ENCODE data around the gene VGLL3.
"Not testable (repeated sequence)": the region's sequence is repeated elsewhere in the genome, so short reads cannot be mapped to it uniquely, and the experiment has no call there.

Gene VGLL3

GRCh38 chr3:86989006-86989405 is 1.9 kb downstream of the VGLL3 start:
- DNase-seq (ENCODE audit: low spot score) = no peak

GRCh38 chr3:86988235-86988634 is 2.7 kb downstream of the VGLL3 start:
- no peak for DNase-seq (ENCODE audit: low spot score)

GRCh38 chr3:86987421-86987715 is 3.6 kb downstream of the VGLL3 start:
- no peak for DNase-seq (ENCODE audit: low spot score)

- no peak for DNase-seq (ENCODE audit: low spot score)
Observed at GRCh38 chr3:86986671-86987420, 4.1 kb downstream of the VGLL3 start.

- no peak for DNase-seq (ENCODE audit: low spot score)
Observed at GRCh38 chr3:86985181-86985826, 5.6 kb downstream of the VGLL3 start.

GRCh38 chr3:86984271-86984670 is 6.7 kb downstream of the VGLL3 start:
- DNase-seq (ENCODE audit: low spot score) = no peak

- DNase-seq (ENCODE audit: low spot score) = no peak
Observed at GRCh38 chr3:86982883-86983282, 8.1 kb downstream of the VGLL3 start.

- no peak for DNase-seq (ENCODE audit: low spot score)
Observed at GRCh38 chr3:86978111-86978551, 12.8 kb downstream of the VGLL3 start.

- DNase-seq (ENCODE audit: low spot score) = no peak
Observed at GRCh38 chr3:86976219-86976618, 14.7 kb downstream of the VGLL3 start.

GRCh38 chr3:86974177-86974576 is 16.8 kb downstream of the VGLL3 start:
- not testable (repeated sequence) for DNase-seq (ENCODE audit: low spot score)

- no peak for DNase-seq (ENCODE audit: low spot score)
Observed at GRCh38 chr3:86973440-86973839, 17.5 kb downstream of the VGLL3 start.

GRCh38 chr3:86969500-86970189 is 21.3 kb downstream of the VGLL3 start:
- no peak for DNase-seq (ENCODE audit: low spot score)

GRCh38 chr3:86968244-86968932 is 22.6 kb downstream of the VGLL3 start:
- DNase-seq (ENCODE audit: low spot score) = no peak

- no peak for DNase-seq (ENCODE audit: low spot score)
Observed at GRCh38 chr3:86967062-86967461, 23.9 kb downstream of the VGLL3 start.

- DNase-seq (ENCODE audit: low spot score) = no peak
Observed at GRCh38 chr3:86965166-86965565, 25.8 kb downstream of the VGLL3 start.

GRCh38 chr3:86963611-86964010 is 27.3 kb downstream of the VGLL3 start:
- no peak for DNase-seq (ENCODE audit: low spot score)

GRCh38 chr3:86961297-86961696 is 29.7 kb downstream of the VGLL3 start:
- DNase-seq (ENCODE audit: low spot score) = no peak

- no peak for DNase-seq (ENCODE audit: low spot score)
Observed at GRCh38 chr3:86960550-86960949, 30.4 kb downstream of the VGLL3 start.

- DNase-seq (ENCODE audit: low spot score) = no peak
Observed at GRCh38 chr3:86958534-86958933, 32.4 kb downstream of the VGLL3 start.

- no peak for DNase-seq (ENCODE audit: low spot score)
Observed at GRCh38 chr3:86954747-86955146, 36.2 kb downstream of the VGLL3 start.

- DNase-seq (ENCODE audit: low spot score) = no peak
Observed at GRCh38 chr3:86954226-86954625, 36.7 kb downstream of the VGLL3 start.

GRCh38 chr3:86951322-86951721 is 39.6 kb downstream of the VGLL3 start:
- DNase-seq (ENCODE audit: low spot score) = no peak

GRCh38 chr3:86950717-86951116 is 40.2 kb downstream of the VGLL3 start:
- no peak for DNase-seq (ENCODE audit: low spot score)
